HEK293 (cell line): ENCODE data around the gene RDH16.

Source experiments
- AEBP2 ChIP-seq: fragments of 450-650 bp; formaldehyde crosslinking; IDR thresholded peaks from 2 replicates; pipeline ENCODE4 v1.5.1; 2016; ENCODE audit warnings: missing biosample characterization, missing genetic modification characterization, borderline replicate concordance
- CTCF ChIP-seq: fragments of 450-650 bp; formaldehyde crosslinking; IDR thresholded peaks from 2 replicates; pipeline ENCODE4 v1.5.1; 2016; ENCODE audit warnings: missing biosample characterization, missing genetic modification characterization
- REPIN1 ChIP-seq: fragments of 450-650 bp; formaldehyde crosslinking; IDR thresholded peaks from 2 replicates; pipeline ENCODE4 v1.5.1; 2017; ENCODE audit warnings: missing biosample characterization, missing genetic modification characterization, low read depth
- SP2 ChIP-seq: fragments of 450-650 bp; formaldehyde crosslinking; IDR thresholded peaks from 2 replicates; pipeline ENCODE4 v1.5.1; 2016; ENCODE audit warnings: missing biosample characterization, missing genetic modification characterization
- WT1 ChIP-seq: fragments of 450-650 bp; formaldehyde crosslinking; IDR thresholded peaks from 2 replicates; pipeline ENCODE4 v1.5.1; 2016; ENCODE audit warnings: missing biosample characterization, missing genetic modification characterization
- YY1 ChIP-seq: fragments of 450-650 bp; formaldehyde crosslinking; IDR thresholded peaks from 2 replicates; pipeline ENCODE4 v1.5.1; 2018; ENCODE audit warnings: missing biosample characterization, missing genetic modification characterization
- ZBTB8A ChIP-seq: fragments of 450-650 bp; formaldehyde crosslinking; IDR thresholded peaks from 2 replicates; pipeline ENCODE4 v1.5.1; 2016; ENCODE audit warnings: missing biosample characterization, missing genetic modification characterization
- ZFP3 ChIP-seq: fragments of 450-650 bp; formaldehyde crosslinking; IDR thresholded peaks from 2 replicates; pipeline ENCODE4 v1.5.1; 2016; ENCODE audit warnings: low read depth, missing biosample characterization, missing genetic modification characterization
- ZNF148 ChIP-seq: fragments of 450-650 bp; formaldehyde crosslinking; IDR thresholded peaks from 2 replicates; pipeline ENCODE4 v1.5.0; 2017; ENCODE audit warnings: missing biosample characterization, missing genetic modification characterization, borderline replicate concordance
- ZNF747 ChIP-seq: fragments of 450-650 bp; formaldehyde crosslinking; IDR thresholded peaks from 2 replicates; pipeline ENCODE4 v1.5.1; 2016; ENCODE audit warnings: missing biosample characterization, missing genetic modification characterization
- ZNF777 ChIP-seq: fragments of 450-650 bp; formaldehyde crosslinking; IDR thresholded peaks from 2 replicates; pipeline ENCODE4 v1.5.1; 2017; ENCODE audit warnings: missing biosample characterization, missing genetic modification characterization, borderline replicate concordance

- TF ChIP-seq CTCF (tag by site-specific recombination) (no peak), AEBP2 (tag by site-specific recombination) (no peak), SP2 (tag by site-specific recombination) (no peak), YY1 (tag by site-specific recombination) (no peak), ZNF148 (tag by site-specific recombination) (no peak), ZFP3 (no peak), ZBTB8A (no peak), ZNF747 (tag by site-specific recombination) (no peak), WT1 (tag by site-specific recombination) (no peak), REPIN1 (no peak), ZNF777 (tag by site-specific recombination) (no peak)
Measured at GRCh38 chr12:56931474-56931978, 25.9 kb downstream of the RDH16 start.
